ENCODE results near the gene ROR2.

Gene ROR2

DNA sequence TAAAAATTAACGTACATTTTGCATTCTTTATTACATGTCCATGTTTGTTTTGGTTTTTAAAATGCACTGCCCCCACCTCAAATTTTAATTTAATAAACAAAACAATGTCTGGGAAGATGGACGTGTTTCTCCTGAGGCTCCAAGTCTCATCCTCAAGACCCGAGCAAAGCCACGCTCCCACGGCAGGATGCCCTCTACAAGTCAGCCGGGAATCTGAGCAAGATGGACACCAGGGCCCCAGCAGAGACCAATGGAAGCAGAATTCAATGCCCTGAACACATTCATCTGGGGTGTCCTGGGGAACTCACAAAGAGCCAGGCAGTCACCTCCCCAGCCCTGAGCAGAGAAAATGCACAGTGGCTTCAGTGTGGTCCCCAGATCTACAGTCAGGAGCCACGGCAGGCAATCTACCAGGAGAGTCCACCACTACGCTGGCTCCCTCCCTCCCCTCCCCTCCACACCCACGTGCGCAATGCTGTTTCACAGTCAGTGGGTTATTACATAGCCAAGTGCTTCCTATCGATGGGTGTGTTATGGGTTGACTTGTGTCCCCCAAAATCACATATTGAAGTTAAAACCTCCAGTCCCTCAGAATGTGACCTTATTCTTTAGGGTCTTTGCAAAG, 129.8 kb downstream of the ROR2 start:
- no peak for DNase-seq (ENCODE audit: low read depth in 2 of 3, low spot score in 2 of 3)

DNA sequence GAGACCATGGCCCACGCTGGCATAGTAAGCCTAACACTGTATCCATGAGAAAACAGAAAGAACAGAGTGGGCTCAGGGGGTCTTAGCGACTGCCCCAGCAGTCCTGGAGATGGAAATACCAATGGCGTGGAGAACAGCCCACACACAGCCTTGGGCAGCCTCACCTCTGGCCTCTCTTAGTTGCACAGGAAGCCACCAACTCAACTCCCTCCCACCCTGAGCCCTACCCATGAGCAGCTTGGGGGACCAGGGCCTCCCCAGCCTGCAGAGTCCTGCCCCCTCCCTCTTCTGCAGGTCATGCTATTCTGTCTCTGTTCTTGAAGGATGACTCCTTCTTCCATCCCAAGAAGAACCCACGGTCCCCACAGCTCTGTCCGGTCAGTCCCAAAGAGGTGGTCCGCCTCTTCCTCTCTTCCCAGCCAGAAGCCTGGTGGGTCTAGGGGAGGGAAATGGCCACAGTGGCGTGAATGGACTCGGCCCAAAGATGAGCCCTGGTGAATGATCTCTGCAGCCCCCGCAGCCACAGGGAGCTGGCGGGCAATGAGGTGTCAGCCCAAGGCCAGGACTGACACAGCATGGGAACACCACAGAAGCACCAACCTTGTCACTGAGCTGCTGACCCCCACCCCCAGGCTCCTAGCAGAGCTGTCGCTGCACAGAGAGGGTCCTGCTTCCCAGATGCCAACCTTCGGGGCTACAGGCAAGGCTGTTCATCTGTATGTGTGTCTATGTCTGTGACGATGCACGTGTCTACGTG, 131.2 kb downstream of the ROR2 start:
- no peak for DNase-seq (ENCODE audit: low read depth in 2 of 3, low spot score in 2 of 3)

DNA sequence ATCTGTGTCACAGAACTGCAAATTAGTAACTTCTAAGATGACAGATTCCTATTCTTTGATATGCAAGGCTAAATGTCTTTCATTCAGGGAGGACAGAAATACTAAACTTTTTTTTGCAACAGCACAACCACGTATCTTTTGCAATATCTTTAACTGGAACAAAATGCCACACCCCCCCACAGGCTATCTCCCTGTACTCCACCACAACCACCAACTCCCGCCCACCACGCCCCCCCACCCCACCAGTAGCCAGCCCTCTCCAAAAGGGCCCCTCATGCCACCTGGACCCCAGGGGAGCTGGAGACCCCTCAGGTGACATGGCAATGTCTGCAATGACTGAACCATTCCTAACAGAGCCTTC, 131.8 kb downstream of the ROR2 start:
- DNase-seq (ENCODE audit: low read depth in 2 of 3, low spot score in 2 of 3) = no peak

DNA sequence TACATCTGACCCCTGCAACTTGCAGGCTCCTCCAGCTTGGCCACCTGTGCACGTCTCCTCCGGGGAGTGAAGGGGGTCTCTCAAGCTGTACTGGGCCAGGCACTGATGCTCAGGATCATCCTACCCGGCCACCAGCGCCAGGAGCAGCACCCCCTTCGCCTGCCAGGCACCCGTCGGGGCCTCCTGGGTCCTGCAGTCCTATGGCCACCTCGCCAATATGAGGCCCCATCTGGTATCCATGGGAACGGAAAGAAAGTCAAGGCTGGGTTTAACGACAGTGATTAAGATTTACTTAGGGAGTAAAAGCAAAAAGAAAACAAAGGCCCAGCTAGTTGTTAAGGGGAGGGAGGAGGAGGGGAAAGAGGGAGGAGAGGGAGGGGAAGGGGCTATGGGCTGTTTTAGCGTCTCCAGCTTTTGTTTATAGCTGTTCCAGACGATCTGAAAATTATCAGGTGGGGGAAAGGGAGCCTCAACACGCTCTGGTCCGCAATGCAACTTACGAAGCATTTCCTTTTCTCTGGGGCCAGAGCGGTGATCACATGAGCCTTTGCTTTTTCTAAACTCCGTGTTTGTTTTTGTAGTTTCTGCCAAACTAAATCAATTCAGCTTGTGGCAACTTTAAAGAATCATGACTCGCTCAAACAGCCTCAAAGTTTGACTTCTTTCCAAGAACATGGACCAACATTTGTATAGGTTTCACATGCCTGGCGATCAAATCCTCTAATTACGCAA, 132.4 kb downstream of the ROR2 start:
- DNase-seq (ENCODE audit: low read depth in 2 of 3, low spot score in 2 of 3) = no peak

DNA sequence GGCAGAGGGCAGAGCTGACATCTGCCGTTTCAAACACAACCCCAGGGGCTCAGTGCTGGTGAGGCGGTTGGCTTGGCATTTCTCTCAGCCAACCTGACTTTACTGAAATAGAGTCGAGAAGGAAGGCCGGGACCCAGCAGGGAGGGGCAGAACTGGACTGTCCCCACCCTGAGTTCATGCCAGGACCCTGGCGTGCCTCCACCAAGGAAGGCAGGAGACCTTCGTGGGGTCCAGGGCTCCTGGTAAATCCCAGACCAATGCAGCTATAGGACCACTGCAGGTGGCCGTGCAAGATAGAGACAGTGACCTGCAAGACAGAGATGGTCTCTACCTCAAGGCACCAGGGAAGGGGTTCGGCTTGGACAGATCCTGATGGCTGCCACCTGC, 132.9 kb downstream of the ROR2 start:
- DNase-seq (ENCODE audit: low read depth in 2 of 3, low spot score in 2 of 3) = no peak

- DNase-seq (ENCODE audit: low read depth in 2 of 3, low spot score in 2 of 3) = no peak
Measured at GRCh38 chr9:91816356-91816755, 133.7 kb downstream of the ROR2 start.

DNA sequence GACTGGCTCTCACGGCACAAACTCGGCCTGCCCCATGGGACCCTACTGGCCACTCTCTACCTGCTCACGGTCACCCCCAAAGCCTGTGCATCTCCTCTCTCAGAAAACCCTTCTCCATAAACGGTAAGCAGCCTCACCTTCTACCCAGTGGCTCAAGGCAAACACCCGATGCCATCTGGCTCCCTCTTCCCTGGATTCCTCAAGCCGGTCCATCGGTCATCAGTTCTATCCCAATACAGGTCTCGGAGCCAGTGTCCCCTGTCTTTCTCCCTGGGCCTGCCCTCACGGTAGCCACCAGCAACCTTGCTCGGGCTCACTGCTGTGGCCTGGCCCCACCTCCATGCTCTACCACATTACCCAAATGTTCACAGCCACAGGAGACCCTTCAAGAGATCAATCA, 134.1 kb downstream of the ROR2 start:
- no peak for DNase-seq (ENCODE audit: low read depth in 2 of 3, low spot score in 2 of 3)

- no peak for DNase-seq (ENCODE audit: low read depth in 2 of 3, low spot score in 2 of 3)
Measured at GRCh38 chr9:91814753-91815152, 135.3 kb downstream of the ROR2 start.

DNA sequence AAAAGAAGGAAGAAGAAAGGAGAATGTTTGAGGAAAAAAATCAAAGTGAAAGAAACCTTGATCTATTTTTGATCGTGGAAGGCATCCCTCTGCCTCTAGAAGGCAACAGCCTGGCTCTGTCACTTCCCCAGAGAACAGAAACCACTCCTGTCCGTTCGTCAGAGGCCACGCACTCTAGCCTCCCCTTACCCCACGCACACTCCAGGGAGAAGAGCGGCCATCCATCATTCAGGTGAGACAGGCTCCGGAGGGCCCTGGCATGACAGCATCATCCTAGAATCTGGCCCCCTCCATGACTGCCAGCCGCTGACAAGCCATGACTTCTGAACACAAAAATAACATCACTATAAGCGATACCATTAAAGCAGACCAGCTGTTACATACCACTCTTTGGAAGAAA, 135.8 kb downstream of the ROR2 start:
- DNase-seq (ENCODE audit: low read depth in 2 of 3, low spot score in 2 of 3) = no peak

- no peak for DNase-seq (ENCODE audit: low read depth in 2 of 3, low spot score in 2 of 3)
Measured at GRCh38 chr9:91813176-91813795, 136.7 kb downstream of the ROR2 start.

DNA sequence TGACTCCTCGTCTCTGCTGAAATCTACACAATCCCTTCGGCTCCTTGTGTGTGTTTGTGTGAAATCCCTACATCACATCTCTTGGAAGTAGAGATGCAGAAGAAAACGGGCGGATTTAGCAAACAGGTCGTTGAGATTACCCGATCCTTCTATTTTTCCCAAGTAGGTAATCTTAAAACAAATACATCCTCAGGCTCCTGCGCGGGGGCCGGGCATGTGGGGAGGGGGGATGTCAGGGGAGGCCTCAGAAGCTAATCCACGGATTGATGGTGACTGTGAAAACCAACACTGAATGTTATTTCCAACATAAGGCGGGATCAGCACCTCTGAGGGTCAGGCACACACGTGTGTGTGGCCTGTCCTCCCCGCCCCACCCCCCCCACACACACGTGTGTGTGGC, 137.8 kb downstream of the ROR2 start:
- no peak for DNase-seq (ENCODE audit: low read depth in 2 of 3, low spot score in 2 of 3)

DNA sequence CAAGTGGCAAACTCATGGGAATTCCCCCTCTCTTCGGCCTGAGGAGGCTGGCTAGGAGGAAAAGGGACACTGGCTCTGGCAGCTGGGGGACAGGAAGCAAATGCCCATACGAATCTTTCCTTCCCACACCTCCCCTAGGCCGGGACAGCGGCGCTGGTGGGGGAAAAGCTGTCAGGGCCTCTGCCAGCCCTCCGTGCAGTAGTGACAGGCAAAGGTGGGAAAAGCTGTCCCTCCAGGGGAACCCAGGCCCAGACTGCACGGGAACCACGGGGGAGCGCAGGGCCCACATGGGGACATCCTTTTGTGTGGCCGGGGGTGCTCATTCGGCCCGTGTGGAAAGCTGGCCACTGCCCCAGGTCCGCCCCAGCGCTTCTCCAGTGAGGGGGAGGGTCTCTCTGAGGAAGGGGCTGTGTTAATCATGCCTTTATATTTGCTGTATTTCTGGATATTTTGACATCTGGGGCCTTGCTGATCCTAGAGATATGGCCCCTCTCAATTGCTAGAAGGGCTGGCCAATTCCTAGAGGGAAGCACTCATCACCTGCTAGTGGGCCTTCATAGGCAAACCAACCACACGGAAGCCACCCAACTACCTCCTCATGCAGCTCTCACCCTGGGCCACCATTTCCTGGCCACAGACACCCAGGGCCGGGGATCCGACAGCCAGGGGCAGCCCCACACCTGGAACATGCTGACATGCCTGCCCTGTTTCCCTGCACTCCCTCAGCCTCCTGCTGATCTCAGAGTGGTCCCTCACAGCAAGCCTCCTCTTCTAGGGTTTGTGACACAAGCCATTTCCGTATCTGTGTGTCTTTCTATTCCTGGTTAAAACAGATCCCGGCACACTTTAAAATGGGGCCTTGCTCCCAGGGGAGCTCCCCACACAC, 138.8 kb downstream of the ROR2 start:
- no peak for DNase-seq (ENCODE audit: low read depth in 2 of 3, low spot score in 2 of 3)

GRCh38 chr9:91810286-91810905, 139.6 kb downstream of the ROR2 start:
- DNase-seq (ENCODE audit: low read depth in 2 of 3, low spot score in 2 of 3) = no peak

GRCh38 chr9:91809581-91810285, 140.3 kb downstream of the ROR2 start:
- no peak for DNase-seq (ENCODE audit: low read depth in 2 of 3, low spot score in 2 of 3)

- DNase-seq (ENCODE audit: low read depth in 2 of 3, low spot score in 2 of 3) = no peak
Measured at GRCh38 chr9:91807643-91808246, 142.3 kb downstream of the ROR2 start.

- DNase-seq (ENCODE audit: low read depth in 2 of 3, low spot score in 2 of 3) = no peak
Measured at GRCh38 chr9:91805031-91805430, 145.0 kb downstream of the ROR2 start.

DNA sequence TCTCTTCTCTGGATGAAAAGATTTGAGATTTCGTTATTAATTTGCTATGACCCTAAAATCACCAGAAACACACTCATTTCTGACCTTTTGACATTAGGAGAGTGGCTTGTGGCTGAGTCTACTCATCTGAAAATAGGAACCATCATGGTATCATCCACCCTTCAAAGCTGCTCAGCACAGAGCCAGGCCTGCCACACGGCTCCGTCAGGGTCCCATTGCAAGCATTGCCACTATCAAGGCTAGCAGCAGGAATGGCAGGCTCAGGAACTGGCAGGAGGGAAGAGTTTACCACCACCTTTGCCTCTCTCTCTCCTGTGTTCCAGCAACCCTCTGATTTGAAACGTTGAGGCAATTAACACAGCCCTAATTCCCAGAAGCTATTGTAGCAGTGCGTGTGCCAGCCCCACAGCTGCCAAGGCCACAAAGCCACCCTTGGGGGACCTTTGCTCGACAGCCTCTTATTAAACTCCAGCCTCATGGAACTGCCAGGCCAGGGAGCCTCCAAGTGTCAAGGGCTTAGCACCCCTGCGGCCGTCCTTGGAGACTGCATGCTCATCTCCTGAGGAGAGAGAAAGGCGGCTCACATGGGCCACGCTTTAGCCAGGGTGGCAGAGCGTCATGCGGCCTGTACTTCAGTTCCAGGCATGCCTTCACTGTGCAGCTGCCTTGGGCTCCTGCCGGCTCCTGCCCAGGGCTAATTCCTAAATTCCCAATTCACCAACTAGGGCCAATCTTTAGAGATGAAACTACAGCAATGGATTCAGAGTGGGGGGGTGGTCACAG, 145.9 kb downstream of the ROR2 start:
- DNase-seq (ENCODE audit: low read depth in 2 of 3, low spot score in 2 of 3) = no peak

DNA sequence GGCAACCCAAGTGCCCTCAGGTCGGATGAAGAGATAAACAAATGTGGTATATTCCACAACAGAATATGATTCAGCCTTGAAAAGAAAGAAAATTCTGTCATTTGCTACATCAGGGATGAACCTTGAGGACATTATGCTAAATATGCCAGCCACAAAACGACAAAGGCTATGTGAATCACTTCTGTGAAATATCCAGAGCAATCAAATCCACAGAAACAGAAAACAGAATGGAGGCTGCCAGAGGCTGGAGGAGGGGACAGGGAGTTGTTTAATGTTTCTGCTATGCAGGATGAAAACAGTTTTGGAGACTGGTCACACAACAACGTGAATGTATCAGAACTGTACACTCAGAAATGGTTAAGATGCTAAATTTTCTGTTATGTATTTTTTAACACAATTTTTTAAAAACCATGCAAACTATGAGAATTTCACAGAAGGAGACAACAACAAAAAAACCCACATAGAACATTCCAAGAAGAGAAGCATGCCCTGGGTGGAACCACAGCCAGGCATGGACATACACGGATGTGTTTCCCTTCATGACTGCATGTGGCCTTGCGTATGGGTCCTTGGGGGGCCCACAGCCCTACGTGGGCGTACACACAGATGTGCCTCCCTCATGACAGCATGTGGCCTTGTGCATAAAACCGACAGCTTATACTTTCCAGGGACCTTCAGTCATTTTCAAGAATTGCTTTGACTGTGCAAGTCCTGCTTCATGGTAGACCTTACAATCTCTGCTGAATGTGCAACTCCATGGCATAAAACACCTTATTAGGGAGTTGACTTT, 146.7 kb downstream of the ROR2 start:
- no peak for DNase-seq (ENCODE audit: low read depth in 2 of 3, low spot score in 2 of 3)

All from activated CD8-positive, alpha-beta memory T cell treated with anti-CD3 and anti-CD28 coated beads for 48 hours (primary cell).